CD4-positive, alpha-beta T cell treated with Interleukin-12 subunit alpha and Interleukin-12 subunit beta, for 1 hour (primary cell): ENCODE data around the gene ARL15.

Experiments used
- DNase-seq: peaks from one replicate; pipeline ENCODE4 v3.0.0-alpha.2; 2020

Gene ARL15

DNA sequence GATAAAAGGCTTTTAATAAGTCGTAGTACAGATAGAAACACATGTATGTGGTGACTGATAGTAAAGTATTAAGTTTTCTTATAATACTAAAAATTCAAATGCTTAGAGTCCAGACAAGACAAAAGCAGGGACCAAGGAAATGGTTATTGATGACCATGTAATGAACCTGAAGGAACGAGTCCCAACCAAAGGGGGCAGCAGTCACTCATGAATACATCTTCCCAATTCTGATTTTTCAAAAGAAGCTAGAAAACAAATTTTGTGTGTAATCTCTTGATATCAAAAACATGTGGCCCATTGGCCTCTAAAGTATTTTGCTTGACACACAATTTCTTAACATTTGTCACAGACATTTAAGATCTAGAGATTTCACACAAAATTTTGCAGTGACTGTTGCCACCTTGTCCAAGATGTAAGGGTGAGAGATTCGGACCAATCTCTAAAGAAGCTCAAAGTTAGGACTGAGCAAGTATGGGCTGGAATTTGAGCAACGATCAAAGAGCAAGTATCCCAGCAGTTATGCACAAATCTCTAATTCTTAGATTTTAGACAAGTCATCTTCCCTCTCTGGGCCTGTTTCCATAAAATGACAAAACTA is 66.8 kb downstream of the ARL15 start:
- DNase-seq: peak; percentile 34

DNA sequence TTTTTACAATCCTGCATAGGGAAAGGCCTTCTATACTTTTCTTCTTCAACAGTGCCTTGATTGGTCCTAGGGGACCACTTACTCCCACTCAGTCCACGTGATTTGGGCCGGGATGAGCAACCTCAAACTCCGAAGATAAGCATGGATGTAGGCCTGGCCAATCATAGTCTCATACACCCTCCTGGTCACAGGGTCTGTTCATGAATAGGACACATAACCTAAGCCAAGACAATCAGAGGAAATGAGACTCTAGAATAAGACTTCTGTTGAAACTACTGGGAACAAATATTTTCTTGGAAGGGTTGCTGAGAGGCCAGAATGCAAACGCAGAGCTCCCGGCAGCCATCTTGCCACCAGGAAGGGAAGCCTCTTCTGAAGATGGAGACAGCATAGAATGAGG is 68.1 kb downstream of the ARL15 start:
- no peak for DNase-seq

DNA sequence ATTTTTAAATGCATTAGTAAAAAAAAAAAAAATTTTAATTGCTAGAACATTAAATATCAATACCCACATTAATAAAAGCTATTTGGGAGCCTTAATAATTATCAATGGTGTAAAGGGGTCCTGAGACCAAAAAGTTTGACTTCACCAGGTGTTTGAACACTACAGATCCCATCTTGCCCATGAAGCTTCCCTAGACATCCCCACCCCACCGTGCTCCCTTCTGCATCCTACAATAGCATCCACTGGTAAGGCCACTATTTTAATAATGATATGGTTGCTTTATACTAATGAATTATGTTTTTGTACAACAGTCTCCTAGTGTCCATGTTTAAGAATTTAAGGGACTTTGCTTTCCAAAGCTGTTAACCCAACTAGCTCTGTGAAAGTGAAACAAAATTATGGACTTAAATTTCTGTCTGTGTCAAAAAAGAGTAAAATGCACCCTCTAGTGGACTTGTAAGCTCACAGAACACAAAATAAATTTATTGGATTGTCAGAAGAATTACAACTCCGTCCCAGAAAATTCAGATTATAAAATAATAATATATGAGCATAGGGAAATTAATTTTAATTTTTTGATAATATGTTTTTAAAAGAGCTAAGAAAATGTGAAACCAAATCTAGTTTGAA is 76.0 kb downstream of the ARL15 start:
- DNase-seq: peak; percentile 6

DNA sequence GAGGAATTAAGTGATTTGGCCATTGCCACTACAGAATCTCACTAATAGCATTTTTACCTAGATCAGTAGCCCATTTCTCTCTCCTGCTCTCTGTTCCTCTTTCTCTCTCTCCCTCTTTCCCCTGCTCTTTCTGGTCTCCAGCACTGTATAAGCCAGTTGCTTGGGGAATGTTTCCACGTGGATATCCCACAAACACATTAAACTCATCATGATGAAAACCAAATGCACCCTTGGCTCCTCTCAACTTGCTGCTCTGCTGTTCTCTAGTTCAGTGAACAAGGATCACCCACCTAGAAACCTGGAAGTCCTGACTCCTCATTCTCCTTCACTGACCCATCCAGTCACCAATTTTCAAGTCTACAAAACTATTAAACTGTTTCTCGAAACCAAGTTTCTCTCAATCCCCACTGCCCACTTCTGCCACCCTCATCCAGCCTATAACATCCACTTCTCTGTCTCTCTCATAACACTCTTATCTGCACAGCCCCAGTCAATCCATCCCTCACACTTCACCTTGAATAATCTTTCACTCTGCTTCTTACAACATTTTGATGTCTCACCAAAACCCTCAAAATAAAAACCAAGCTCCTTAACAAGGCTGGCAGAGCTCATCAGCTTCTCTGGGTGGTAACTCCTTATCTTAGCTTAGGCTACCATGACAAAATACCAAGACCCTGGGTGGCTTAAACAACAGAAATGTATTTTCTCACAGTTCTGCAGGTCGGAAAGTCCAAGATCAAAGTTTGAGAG is 79.3 kb downstream of the ARL15 start:
- DNase-seq: no peak

DNA sequence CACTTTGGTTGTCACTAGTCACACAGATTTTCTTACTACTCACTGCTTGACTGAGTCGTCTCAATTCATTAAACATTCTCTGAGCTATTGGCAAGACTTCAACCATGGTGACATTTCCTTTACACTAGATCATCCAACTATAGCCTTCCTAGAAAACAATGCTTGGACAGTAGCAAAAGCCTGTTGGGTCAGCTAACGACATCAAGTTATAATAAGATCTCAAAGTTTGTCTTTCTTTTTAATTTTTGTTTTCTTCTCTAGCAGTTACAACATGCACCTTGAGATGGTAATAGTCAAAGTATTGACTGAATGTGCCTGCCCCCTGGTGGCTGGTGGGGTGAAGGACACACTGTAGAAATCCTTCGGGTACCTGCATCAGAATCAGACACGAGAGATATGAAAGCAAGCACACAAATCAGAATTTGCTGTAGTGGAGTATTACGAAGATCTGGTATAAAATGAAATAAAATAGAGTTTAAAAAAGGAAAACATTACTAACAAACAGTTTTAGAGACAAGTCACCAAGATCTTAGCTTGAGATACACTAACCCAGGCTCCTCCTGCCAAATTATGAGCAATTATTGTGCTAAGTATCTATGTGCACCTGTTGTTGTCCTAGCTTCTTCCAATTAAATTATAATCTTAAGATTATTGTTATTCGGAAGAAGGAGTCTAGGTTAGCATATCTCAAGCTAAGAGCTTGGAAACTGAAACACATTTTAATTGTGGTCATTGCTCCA is 81.2 kb downstream of the ARL15 start:
- DNase-seq: peak; percentile 64

DNA sequence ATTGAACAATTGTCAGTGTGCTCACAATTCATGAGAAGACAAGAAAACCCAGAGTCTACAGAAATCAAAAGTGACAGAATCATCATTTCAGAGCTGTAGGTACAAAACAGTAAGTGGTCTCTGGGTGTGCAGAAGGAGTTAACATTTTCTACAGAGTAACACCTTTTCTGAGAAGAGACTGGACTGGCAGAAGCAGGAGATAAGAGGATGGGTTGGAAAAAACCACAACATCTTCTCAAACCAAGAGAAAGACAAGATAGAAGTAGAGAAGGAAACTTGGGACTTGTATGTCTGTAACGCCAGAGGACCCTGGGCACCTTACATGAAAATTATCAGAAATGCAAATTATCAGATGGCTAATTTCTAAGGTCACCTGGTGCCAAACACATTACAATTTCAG is 82.6 kb downstream of the ARL15 start:
- no peak for DNase-seq

DNA sequence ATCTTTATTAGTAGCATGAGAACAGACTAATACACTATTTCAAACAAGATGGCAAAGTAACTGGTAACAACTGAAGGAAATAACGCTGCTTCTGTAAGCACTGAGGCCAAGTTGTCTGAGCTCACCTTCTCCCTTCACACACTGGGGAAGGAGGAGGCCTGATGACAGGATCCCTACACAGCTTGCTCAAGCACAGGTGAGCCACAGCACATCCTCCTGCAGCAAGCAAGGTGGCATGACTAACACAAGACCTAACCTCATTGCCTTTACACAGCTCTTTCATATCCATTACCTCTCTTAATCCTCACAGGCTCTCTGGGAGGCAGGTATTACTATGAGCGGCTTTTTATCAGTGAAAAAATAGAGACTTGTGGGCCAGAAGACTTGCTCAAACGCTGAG is 83.3 kb downstream of the ARL15 start:
- DNase-seq: no peak

DNA sequence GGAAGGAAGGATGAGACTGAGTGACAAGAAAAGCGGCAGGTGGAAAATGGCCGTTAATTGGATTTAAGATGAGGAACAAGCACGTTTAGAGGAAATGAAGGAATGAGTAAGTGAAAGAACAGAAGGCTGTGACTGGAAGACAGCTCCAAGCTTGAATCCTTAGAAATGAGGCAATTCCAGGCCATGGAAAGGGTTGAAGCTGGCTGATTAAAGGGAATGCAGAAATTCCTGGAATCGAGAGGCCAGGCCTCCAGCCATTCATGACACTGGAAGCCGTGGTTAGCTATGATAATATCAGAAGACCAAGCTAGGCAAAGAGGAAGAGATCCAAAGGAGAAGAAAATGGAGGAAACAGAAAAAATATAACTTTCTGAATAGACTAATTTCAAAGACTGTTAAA is 84.2 kb downstream of the ARL15 start:
- DNase-seq: no peak

DNA sequence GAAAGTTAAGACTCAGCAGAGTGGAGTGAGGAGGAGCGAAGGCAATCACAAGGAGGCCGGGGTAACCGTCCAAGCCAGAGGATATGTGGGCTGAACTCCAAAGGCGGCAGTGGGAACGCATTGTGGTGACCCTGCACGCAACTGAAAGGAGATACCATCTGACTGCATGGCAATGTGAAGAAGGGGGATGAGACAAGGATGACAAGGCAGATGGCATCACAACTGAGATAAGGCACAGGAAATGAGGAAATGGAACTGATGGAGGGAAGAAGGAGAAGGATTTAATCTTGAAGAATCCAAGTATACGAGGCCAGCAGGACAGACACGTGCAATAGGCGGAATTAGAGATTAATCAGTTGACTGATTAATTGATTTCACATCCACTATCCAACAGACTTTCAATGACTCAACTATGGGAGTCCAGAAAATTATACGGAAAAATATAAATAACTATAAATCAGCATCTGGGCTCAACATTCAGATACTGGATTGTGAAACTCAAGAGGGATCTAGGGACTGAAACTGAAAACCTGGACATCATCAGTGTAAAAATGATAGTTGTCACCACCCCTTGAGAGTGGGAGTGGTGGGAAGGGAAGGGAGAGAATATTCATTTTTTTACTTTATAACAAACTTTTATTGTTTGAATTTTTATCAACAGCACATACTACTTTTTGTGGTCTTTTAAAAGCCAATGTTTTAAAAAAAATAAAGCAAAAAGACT is 86.1 kb downstream of the ARL15 start:
- no peak for DNase-seq

DNA sequence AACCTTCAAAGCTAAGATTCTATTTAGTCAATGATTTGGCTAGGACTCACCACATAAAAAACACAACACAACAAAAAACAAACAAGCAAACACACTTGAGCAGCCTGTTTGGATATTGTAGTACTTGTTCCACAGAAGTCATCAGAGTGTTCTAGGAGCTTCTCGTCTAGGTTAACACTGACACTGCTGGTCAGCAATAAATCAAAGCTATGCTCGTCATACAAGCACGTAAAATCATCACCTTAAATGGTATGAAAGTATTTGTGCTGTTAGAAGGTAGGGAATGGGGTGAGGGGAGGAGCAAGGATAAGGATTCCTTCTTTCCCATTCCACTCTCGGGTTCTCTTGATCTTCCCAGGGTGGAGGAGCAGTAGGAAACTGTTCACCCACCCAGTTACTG is 88.0 kb downstream of the ARL15 start:
- no peak for DNase-seq

DNA sequence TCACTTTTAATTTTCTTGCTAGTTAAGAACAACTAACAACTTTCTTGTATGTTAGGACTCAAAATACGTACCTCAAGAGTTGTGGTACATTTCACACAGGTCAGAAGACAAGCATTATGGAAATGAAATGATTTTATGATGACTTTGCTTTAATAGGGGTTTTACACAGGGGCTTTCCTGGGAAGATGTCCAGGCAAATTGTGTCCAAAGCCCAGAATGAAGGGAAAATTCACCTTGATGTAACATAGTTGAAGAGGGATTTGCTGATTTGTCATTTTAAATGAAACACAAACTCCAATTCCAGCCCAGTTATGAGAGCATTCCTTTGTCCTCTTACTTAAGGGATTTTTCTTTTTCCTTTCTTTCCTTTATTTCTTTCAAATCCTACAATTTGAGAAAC is 89.2 kb downstream of the ARL15 start:
- no peak for DNase-seq

DNA sequence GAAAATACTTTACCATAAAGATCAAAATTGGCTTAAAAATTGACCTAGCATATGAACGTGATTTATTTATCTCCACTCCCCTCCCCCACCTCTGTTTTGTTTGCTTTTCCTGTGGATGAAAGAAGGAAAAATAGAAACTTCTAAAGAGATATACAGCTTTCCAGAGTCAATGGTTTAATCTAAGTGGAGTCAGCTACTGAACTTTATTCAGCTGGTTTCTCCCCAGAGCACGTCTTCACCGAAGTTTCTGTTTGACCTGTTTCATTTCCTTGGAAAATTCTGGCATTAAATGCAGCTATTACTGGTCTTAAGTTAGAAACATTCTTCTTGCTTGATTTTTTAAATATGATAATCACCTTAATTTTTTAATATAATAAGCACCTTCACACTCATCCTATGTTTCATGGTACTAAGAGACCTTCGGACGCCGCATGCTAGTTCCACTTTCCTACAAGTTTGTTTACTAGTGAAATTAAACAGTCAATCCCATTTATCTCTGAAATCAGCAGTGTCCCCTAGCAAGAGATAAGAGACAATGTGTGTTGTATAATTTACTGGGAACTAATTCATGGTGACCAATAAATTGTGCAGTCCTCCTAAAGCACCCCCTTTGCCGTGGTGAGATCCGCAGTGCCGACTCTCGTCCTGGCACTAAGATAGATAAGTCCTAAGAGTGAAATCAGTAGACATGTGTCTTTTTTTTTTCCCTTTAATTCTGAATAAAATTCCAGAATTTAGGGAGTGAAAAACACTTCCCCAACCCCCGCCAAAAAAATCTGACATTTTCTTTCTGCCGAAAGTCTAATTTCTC is 89.9 kb downstream of the ARL15 start:
- DNase-seq: no peak

DNA sequence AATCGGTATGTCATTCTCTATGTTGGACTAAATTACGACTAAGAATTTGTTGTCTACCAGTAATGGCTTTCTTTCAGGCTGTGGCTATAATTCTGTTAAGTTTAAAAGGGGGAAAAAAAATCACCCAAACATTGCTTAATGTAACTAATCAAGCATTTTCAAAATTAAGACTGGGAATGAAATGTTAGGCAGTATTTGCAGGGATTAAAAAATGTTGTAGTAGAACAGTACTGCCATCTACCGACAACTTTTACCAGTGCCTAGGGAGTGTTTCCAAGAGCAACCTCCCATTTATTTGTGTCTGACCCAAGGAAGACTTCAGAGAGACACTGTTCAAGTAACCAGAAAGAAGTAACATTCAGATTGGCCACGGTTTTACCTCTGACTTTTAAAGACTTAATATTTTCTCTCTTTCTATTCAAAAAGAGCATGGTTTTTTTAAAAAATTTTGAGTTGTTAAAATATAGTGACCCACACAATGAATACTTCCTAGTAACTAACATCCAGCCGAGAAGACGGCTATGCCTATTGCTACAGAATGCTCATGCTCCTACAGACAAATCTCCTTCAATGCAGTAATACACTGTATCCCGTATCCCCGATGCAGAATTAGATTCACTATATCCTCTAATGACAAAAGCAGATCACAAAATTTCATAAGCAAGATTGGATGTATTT is 92.4 kb downstream of the ARL15 start:
- peak; percentile 48 for DNase-seq

DNA sequence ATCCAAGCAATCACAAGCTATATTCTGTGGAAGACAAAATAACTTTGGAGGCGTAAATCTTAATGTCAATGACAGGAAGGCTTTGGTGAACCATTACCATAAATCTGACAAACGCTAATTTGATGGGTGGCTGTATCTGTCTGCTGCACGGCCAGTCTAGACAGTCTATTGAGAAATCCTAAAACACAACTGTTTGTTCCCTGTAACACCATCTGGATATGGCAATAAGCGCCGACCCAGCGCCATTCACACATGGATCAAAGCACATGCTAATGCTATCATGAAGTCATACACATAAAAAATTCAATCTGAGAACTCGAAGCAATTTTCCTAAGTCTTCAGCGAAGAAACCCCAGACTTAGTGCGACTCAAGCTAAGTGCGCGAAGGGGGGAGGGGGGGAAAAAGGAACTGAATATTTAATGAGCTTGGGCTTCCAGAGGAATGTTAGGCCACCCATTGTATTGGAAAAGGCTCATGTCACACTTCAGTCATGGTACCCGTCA is 95.1 kb downstream of the ARL15 start:
- no peak for DNase-seq

DNA sequence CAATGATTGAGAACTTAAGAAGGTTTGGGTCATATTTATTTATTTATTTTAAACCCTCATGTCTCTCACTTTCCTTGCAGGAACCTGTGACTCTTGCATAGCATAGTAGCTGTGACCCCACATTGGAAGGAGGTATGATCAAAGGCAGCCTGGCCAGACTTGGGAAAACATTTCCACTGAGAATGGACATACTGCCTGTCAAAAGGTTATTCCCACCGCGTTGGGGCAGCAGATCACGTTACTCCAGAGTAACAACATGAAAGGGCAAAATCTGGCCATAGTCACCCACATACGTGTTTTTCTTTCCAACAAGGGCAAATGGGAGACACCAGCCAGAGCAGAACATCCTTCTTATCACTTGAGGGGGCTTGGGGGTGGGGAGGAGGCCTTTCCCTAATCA is 95.7 kb downstream of the ARL15 start:
- no peak for DNase-seq

DNA sequence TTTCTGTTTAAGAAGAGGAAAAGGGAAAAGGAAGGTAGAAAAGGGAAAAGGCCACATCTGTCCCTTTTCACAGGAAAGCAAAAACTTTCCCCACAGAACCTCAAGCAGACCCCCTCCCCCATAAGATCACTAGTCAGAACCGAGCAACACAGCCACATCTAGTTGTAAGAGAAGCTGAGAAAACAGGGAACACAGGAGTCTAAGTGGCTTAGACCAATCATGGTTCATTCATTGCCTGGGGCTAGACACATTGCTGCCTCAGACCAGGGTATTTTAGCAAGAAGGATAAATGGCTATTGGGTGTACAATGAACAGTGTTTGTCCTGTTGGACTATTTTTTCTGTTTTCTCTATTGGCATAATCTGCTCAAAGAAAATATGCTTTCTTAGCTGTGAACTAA is 98.0 kb downstream of the ARL15 start:
- DNase-seq: no peak

DNA sequence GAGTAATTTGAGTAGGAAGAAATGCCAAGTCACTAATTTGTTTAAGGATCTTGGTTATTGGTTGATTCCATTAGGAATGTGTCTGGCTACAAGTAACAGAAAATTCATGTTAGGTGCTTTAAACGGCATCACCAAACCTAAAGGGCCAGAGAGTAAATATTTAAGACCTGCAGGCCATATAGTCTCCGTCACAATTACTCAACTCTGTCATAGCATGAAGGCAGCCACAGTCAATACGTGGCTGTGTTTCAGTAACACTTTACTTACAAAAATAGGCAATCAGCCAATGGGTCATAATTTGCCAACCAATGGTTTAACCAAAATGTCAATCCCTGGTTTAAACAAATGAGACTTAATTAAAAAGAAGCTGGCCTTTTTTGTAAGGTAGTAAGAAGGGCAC is 98.5 kb downstream of the ARL15 start:
- no peak for DNase-seq

DNA sequence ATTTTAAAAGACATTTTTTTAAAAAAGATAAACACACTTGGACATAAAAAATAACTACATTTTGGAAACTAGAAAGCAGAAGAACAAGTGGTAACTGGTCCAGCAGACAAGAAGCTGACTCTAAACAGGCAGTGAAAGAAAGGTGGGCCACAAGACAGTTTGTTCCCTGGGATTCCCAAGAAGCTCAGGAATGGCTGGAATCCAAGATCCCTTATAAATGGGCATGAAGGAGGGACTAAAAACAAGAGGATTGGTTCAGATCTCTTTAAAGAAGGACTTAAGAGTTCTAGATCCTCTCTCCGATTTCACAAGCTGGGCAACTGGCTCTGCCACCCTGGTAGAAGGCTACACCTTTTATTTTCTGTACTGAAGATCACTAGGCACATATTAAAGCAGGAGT is 102.8 kb downstream of the ARL15 start:
- no peak for DNase-seq

DNA sequence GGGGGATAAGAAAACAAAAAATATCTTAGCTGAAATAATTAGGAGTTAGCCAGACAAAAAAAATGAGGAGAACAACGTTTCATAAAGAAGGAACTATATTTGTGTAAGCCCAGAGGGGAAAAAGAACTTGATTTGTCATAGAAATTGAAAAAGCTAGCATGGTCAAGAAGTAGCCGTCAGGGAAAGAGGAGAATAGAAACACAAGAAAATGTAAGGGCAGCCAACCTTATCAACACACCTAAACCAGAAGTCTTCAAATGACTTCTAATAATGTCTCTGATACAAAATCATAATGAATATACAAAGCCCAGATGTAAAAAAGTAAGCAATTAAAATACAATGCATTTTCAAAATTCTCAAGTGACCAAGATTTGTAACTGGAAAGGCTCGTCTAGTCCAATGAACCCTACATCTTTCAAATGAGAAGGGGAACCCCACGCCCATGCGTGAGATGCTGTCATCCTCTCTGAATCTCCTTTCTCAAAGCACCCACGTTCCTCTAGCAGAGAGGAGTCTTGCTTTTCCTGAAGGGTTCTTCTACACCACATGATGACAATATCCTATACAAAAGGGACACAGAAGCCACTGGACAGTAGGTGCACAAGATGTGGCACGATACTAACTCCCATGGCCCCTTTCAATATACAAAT is 103.7 kb downstream of the ARL15 start:
- DNase-seq: no peak

DNA sequence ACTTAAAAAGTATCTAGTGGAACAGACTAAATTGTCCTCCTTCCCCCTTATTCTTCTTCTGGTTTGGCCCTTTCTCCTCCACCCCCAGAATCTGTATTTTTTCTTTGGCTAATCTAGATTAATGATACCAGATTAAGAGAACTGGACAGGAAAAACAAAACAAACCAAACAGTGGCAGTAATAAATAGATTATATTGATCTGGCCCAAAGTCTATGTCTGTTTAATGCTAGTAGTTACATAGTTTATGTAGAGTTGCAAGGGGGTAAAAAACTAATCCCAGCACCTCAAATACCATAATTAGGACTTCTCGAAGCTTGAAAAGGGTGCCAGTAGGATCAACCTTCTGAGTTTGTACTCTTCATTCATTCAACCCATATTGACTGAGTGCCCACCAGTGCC is 104.5 kb downstream of the ARL15 start:
- no peak for DNase-seq

DNA sequence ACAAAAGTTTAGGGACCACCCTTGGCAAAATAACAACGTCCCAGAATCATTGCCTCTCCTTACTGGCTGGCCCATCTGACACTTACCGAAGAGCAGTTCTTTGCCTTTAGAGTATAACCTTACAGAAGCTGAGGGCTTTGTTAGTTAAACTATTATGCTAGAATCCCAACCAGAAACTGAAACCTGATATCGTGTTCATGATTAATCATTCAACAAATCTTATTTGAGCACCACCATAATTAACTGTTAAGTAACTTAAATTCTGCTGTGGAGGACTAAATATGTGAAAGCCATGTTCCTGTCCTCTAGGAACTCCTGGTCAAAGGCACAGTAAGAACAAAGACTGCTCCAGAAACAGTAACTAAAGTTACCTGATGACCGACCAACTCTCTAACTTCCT is 104.9 kb downstream of the ARL15 start:
- DNase-seq: no peak
